ENCODE data around the gene PRRT3. TPM values are rescaled to one million over a fixed set of nuclear protein-coding genes. Genes with fewer than 3 reads are reported as not detected.

The PRRT3 gene
- total and polyA plus RNA-seq, 2 of the 13 experiments (the other 11 are each of a cell fraction or from before 2014, with no cell fraction given) = 0.22 to 0.44 TPM

DNA sequence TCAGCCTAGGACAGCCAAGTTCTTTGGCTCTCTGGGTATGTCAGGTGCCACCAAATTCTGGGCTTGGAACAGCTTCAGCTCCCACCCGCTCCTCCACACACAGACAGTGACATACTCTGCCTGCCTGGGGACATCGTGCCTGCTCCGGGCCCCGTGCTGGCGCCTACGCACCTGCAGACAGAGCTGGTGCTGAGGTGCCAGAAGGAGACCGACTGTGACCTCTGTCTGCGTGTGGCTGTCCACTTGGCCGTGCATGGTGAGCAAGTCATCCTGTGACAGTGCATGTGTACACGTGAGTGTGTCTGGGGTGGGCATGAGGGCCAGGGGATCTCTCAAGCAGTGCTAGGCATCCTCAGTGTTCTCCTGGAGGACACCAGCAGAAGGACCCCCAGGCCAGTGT lies 34.4 kb downstream of the PRRT3 start:
- in situ Hi-C loops (cut with HindIII; ENCODE audit: extremely low pct_ligation_motif_present, low pct_unique_long_range_greater_than_20kb) (no loop called here), intact Hi-C loops (cut with micrococcal nuclease; ENCODE audit: unreplicated experiment) (loop anchor here (5.0 kb wide), 1 partner anchor 41 kb away; no protein-coding TSS in a partner anchor)
- no peak; the same call in 2 of the 3 replicates for ATAC-seq
- Histone ChIP-seq H3K27me3 (ENCODE audit: control insufficient read depth in 1 of 2, insufficient read depth in 2 of 2, low read length in 2 of 2) (no peaks in the 10 kb centered on the region), H3K9me3 (ENCODE audit: low read length) (no peaks in the 10 kb centered on the region), H4K20me1 (ENCODE audit: insufficient read depth, low read length) (no peaks in the 10 kb centered on the region), H3K36me3 (replicated peaks in 1 of 2; ENCODE audit: control insufficient read depth in 1 of 2, insufficient read depth in 2 of 2, low read length in 2 of 2) (no peaks in the 10 kb centered on the region), H3K4me2 (ENCODE audit: low read depth, low read length) (peak overlapping the region; percentile 100), H3K79me2 (ENCODE audit: insufficient read depth, low read length) (peaks cover 3% of the 10 kb centered on the region), H3K4me1 (ENCODE audit: insufficient read depth, low read length) (peaks cover 38% of the 10 kb centered on the region), H3K4me3 (replicated peaks in 1 of 3; ENCODE audit: insufficient read depth in 1 of 3, low read depth in 2 of 3, low read length in 3 of 3) (peak overlapping the region; percentile 55 to 86 (median 83); a peak in 5 of 6 replicates), H3K27ac (ENCODE audit: extremely low read length, insufficient read depth, low read length) (peak overlapping the region; percentile 71), H2AFZ (ENCODE audit: low read length) (no peak overlapping the region), H3K9ac (ENCODE audit: insufficient read depth, low read depth, low read length) (peak overlapping the region; percentile 80; the same call in 1 of the 2 replicates)
- POLR2A ChIA-PET = interaction anchor here (1.5 to 9.0 kb wide), 5 partner anchors 15 to 29 kb away, joined by 6 to 298 read pairs (median 31); partner anchors contain the start of genes CRELD1, IL17RE and JAGN1
- CTCF ChIA-PET (ENCODE audit: low intra/inter-chr PET ratio, low total read pairs) = no interaction called here
- BruUV-seq (replicated peaks) = no TSS peak
- DNase-seq (ENCODE audit: low spot score) = no peak
- no CpG with 5 or more reads among the region's 10 CpGs for WGBS (ENCODE audit: low lambda C conversion rate)
- no peak for TF ChIP-seq ZNF343 (CRISPR knock-in tag; IDR thresholded peaks at IDR 0.05)
- TF ChIP-seq, protein P1, sequence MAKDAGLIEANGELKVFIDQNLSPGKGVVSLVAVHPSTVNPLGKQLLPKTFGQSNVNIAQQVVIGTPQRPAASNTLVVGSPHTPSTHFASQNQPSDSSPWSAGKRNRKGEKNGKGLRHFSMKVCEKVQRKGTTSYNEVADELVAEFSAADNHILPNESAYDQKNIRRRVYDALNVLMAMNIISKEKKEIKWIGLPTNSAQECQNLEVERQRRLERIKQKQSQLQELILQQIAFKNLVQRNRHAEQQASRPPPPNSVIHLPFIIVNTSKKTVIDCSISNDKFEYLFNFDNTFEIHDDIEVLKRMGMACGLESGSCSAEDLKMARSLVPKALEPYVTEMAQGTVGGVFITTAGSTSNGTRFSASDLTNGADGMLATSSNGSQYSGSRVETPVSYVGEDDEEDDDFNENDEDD (CRISPR knock-in tag; IDR thresholded peaks at IDR 0.05; ENCODE audit: borderline replicate concordance) = 0 out of 2 replicates have a peak, but pooled peaks have one; percentile 21
- no peak for FAIRE-seq

DNA sequence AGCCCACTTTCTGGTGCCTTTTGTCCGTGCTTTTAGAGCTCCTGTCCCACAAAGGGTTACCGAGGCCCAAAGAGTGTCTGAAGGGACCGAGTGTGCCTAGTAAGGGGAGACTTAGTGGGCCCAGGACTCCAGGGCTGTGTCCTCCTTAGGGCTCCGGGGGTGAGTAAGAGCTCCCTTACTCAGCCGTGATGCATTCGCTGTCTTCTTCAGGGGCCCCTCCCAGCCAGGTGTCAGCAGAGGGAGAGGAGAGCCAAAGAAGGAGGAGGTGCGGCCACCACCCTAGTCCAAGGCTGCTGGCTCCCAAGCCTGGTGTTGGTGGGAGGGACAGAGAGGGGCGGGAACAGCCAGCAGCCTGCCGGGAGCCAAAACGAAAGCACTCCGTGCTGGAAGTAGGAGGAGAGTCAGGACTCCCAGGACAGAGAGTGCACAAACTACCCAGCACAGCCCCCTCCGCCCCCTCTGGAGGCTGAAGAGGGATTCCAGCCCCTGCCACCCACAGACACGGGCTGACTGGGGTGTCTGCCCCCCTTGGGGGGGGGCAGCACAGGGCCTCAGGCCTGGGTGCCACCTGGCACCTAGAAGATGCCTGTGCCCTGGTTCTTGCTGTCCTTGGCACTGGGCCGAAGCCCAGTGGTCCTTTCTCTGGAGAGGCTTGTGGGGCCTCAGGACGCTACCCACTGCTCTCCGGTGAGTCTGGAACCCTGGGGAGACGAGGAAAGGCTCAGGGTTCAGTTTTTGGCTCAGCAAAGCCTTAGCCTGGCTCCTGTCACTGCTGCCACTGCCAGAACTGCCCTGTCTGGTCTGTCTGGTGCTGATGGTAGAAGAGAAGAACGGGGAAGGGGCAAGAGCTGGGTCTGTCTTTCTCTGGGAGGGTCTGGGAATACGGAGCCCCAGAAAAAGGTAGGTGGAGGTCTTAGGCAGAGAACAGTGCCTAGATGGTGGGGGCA lies 35.2 kb downstream of the PRRT3 start, which contains the start of gene IL17RC:
Gene IL17RC (plus strand): TSS at position 365 of the 947 bp plus-strand sequence. CDS start 218 bp downstream, at position 583.
- intact Hi-C loops (cut with micrococcal nuclease; ENCODE audit: unreplicated experiment) = loop anchor here (5.0 kb wide), 1 partner anchor 40 kb away; no protein-coding TSS in a partner anchor
- Histone ChIP-seq H3K4me2 (ENCODE audit: low read depth, low read length) (peak within 1 kb of the TSS; percentile 100), H3K9me3 (ENCODE audit: low read length) (no peaks in the 10 kb centered on the region), H2AFZ (ENCODE audit: low read length) (no peak within 1 kb of the TSS), H3K27me3 (ENCODE audit: control insufficient read depth in 1 of 2, insufficient read depth in 2 of 2, low read length in 2 of 2) (no peaks in the 10 kb centered on the region), H4K20me1 (ENCODE audit: insufficient read depth, low read length) (no peaks in the 10 kb centered on the region), H3K27ac (ENCODE audit: extremely low read length, insufficient read depth, low read length) (peak within 1 kb of the TSS; percentile 90), H3K36me3 (replicated peaks in 1 of 2; ENCODE audit: control insufficient read depth in 1 of 2, insufficient read depth in 2 of 2, low read length in 2 of 2) (0 out of 5 replicates have a peak, but pooled peaks cover 0 to 3% of the 10 kb centered on the region in 2 experiments), H3K9ac (ENCODE audit: insufficient read depth, low read depth, low read length) (peak within 1 kb of the TSS; percentile 80), H3K4me3 (replicated peaks in 1 of 3; ENCODE audit: insufficient read depth in 1 of 3, low read depth in 2 of 3, low read length in 3 of 3) (peak within 1 kb of the TSS; percentile 55 to 86 (median 83)), H3K4me1 (ENCODE audit: insufficient read depth, low read length) (peaks cover 38% of the 10 kb centered on the region), H3K79me2 (ENCODE audit: insufficient read depth, low read length) (peaks cover 3% of the 10 kb centered on the region)
- POLR2A ChIA-PET = interaction anchor here (0.7 to 9.0 kb wide), 16 partner anchors 10 to 331 kb away, joined by 3 to 298 read pairs (median 6); partner anchors contain the start of genes ARPC4, CAMK1, CRELD1 and IL17RE
- FAIRE-seq = peak; percentile 87
- ATAC-seq = peak; percentile 85
- CTCF ChIA-PET (ENCODE audit: low intra/inter-chr PET ratio, low total read pairs) = no interaction called here
- in situ Hi-C loops (cut with HindIII; ENCODE audit: extremely low pct_ligation_motif_present, low pct_unique_long_range_greater_than_20kb) = no loop called here
- BruUV-seq (replicated peaks) = no TSS peak
- DNase-seq (ENCODE audit: low spot score) = peak; percentile 83
- WGBS (ENCODE audit: low lambda C conversion rate) = 3% methylated on average over 11 of the region's 19 CpGs
- peak; percentile 42; the same call in 1 of the 2 replicates for TF ChIP-seq ZSCAN25 (CRISPR knock-in tag; IDR thresholded peaks at IDR 0.05)
- TF ChIP-seq, protein P2, sequence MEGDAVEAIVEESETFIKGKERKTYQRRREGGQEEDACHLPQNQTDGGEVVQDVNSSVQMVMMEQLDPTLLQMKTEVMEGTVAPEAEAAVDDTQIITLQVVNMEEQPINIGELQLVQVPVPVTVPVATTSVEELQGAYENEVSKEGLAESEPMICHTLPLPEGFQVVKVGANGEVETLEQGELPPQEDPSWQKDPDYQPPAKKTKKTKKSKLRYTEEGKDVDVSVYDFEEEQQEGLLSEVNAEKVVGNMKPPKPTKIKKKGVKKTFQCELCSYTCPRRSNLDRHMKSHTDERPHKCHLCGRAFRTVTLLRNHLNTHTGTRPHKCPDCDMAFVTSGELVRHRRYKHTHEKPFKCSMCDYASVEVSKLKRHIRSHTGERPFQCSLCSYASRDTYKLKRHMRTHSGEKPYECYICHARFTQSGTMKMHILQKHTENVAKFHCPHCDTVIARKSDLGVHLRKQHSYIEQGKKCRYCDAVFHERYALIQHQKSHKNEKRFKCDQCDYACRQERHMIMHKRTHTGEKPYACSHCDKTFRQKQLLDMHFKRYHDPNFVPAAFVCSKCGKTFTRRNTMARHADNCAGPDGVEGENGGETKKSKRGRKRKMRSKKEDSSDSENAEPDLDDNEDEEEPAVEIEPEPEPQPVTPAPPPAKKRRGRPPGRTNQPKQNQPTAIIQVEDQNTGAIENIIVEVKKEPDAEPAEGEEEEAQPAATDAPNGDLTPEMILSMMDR (CRISPR knock-in tag; IDR thresholded peaks at IDR 0.05) = peak; percentile 32; the same call in 1 of the 2 replicates
- TF ChIP-seq, protein P3, sequence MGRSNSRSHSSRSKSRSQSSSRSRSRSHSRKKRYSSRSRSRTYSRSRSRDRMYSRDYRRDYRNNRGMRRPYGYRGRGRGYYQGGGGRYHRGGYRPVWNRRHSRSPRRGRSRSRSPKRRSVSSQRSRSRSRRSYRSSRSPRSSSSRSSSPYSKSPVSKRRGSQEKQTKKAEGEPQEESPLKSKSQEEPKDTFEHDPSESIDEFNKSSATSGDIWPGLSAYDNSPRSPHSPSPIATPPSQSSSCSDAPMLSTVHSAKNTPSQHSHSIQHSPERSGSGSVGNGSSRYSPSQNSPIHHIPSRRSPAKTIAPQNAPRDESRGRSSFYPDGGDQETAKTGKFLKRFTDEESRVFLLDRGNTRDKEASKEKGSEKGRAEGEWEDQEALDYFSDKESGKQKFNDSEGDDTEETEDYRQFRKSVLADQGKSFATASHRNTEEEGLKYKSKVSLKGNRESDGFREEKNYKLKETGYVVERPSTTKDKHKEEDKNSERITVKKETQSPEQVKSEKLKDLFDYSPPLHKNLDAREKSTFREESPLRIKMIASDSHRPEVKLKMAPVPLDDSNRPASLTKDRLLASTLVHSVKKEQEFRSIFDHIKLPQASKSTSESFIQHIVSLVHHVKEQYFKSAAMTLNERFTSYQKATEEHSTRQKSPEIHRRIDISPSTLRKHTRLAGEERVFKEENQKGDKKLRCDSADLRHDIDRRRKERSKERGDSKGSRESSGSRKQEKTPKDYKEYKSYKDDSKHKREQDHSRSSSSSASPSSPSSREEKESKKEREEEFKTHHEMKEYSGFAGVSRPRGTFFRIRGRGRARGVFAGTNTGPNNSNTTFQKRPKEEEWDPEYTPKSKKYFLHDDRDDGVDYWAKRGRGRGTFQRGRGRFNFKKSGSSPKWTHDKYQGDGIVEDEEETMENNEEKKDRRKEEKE (IDR thresholded peaks at IDR 0.05) = no peak
- TF ChIP-seq, protein P4, sequence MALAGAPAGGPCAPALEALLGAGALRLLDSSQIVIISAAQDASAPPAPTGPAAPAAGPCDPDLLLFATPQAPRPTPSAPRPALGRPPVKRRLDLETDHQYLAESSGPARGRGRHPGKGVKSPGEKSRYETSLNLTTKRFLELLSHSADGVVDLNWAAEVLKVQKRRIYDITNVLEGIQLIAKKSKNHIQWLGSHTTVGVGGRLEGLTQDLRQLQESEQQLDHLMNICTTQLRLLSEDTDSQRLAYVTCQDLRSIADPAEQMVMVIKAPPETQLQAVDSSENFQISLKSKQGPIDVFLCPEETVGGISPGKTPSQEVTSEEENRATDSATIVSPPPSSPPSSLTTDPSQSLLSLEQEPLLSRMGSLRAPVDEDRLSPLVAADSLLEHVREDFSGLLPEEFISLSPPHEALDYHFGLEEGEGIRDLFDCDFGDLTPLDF (CRISPR knock-in tag; IDR thresholded peaks at IDR 0.05) = no peak
- TF ChIP-seq MYC (CRISPR knock-in tag; IDR thresholded peaks at IDR 0.05; ENCODE audit: borderline replicate concordance) = peak; percentile 11; the same call in 1 of the 2 replicates

Data from HepG2 (cell line).